ENCODE results near the gene CALR3. TPM values are rescaled to one million over a fixed set of nuclear protein-coding genes. Genes with fewer than 3 reads are reported as not detected.

The CALR3 gene
- total RNA-seq, 1 experiment from 2014 or later = not detected

GRCh38 chr19:16429759-16430091, 66.2 kb downstream of the CALR3 start:
- Histone ChIP-seq H3K36me3 (peaks cover 63% of the 10 kb centered on the region), H3K4me3 (no peak overlapping the region)
- DNase-seq = no peak

DNA sequence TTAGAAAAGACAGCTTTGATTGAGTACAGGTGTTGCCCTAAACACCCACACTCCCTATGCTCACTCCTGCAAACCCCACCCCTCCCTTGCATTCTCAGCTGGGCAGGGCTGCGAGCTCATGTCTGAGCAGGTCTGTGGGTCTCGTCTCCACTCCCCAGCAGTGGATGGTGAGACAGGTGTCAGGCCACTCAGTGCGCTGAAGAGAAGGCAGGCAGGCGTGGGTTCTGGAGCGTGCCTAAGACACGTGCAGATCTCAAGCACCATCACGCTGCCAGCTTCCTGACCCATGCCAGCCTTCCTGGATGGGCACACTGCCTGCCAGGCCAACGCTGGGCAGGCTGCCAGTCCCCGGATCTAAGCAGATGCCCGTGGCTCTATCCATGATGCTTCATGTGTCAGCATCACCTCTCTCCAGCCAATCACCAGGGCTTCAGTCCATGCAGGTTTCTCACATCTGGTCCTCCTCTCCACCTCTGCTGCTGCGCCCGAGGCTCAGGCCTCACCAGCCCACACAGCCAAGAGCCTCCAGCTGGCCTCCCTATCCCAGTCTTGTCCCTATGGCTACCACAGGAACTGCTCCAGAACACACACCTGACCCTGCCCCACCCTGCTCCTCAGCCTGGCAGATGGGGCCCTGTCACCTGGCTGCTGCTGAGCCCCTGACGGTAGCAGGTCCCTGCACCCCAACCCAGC, 66.8 kb downstream of the CALR3 start:
- no peaks in the 10 kb centered on the region for H3K27me3 ChIP-seq
- no peak overlapping the region for H3K4me3 ChIP-seq
- DNase-seq = peak; percentile 45
- H3K9me3 ChIP-seq = no peaks in the 10 kb centered on the region
- peaks cover 60% of the 10 kb centered on the region for H3K36me3 ChIP-seq

More at GRCh38 chr19:16429759-16430091, 66.2 kb downstream of the CALR3 start:
- Histone ChIP-seq H3K9me3 (no peaks in the 10 kb centered on the region), H3K27me3 (no peaks in the 10 kb centered on the region)

Other genes with a start within 250 kb of the CALR3 start
- 4.4 and 6.3 TPM in 2 replicates for gene KLF2, start 171.3 kb downstream of the CALR3 start, total RNA-seq (2014; rRNA removed; shearing (Covaris generic); ENCODE audit: low replicate concordance)
- 14.7 and 23.1 TPM in 2 replicates for gene EPS15L1, start 24.2 kb downstream of the CALR3 start, total RNA-seq (2014; rRNA removed; shearing (Covaris generic); ENCODE audit: low replicate concordance)
- gene C19orf44, start 227 bp upstream of the CALR3 start, total RNA-seq (2014; rRNA removed; shearing (Covaris generic); ENCODE audit: low replicate concordance) = 9.8 and 21.4 TPM in 2 replicates
- 1.8 and 2.0 TPM in 2 replicates for gene CHERP, start 46.3 kb upstream of the CALR3 start, total RNA-seq (2014; rRNA removed; shearing (Covaris generic); ENCODE audit: low replicate concordance)
- 28.0 and 30.5 TPM in 2 replicates for gene SLC35E1, start 76.2 kb upstream of the CALR3 start, total RNA-seq (2014; rRNA removed; shearing (Covaris generic); ENCODE audit: low replicate concordance)
- 10.5 and 10.9 TPM in 2 replicates for gene MED26, start 132.0 kb upstream of the CALR3 start, total RNA-seq (2014; rRNA removed; shearing (Covaris generic); ENCODE audit: low replicate concordance)
- 89.0 and 111 TPM in 2 replicates for gene SMIM7, start 164.0 kb upstream of the CALR3 start, total RNA-seq (2014; rRNA removed; shearing (Covaris generic); ENCODE audit: low replicate concordance)
- gene TMEM38A, start 165.0 kb upstream of the CALR3 start, total RNA-seq (2014; rRNA removed; shearing (Covaris generic); ENCODE audit: low replicate concordance) = 0.59 and 1.8 TPM in 2 replicates
- gene NWD1, start 223.7 kb upstream of the CALR3 start, total RNA-seq (2014; rRNA removed; shearing (Covaris generic); ENCODE audit: low replicate concordance) = 0.16 TPM in 1 of 2 replicates, not detected in the other

All from MG63 (cell line).